HG02763 (cell line): ENCODE measurements around the gene KRTAP10-11.

Experiments
- ATAC-seq: cut with Tn5 transposase; IDR thresholded peaks from one replicate; pipeline ENCODE4 v1.9.1; 2021; ENCODE audit warnings: mild to moderate bottlenecking, moderate library complexity; ENCODE audit not compliant: unreplicated experiment

The KRTAP10-11 gene

DNA sequence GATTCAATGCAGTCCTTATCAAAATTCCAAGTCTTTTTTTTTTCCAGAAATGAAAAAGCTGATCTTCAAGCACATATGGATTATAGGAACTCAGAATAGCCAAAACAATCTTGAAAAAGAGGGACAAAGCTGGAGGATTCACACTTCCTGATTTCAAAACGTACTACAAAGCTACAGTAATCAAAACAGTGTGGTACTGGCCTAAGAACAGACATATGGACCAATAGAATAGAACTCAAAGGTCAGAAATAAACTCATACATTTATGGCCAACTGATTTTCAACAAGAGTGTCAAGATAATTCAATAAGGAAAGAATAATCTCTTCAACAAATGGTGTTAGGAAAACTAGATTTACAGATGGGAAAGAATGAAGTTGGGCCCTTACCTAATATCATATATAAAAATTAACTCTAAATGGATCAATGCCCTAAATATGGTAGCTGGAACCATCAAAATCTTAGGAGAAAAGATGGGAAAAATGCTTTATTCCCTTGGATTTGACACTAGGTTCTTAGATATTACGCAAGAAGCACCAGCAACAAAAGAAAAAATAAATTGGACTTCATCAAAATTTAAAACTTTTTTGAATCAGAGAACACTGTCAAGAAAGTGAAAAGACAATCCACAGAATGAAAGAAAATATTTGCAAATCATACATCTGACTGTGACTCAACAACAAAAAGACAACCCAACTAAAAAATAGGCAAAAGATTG lies 46.7 kb downstream of the KRTAP10-11 start:
- ATAC-seq = no peak

DNA sequence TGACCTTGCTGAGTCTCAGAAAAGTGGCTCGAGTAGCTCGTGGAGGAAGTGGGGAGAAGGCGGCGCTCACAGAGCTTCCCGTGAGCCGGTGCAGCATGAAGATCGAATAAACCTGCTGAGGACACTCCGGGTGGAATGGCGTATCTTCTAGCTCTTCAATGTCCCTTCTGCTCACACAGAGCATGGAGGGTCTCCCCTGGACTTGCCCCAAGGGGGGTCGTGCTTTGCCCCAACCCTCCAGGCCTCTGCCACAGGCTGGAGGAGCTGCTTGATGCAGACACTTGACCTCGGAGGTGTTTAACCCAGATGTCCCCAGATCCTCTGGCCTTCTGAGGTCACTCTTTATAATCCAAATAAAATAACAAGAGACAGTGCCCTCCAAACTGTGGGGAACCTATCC lies 48.6 kb downstream of the KRTAP10-11 start:
- ATAC-seq = no peak

GRCh38 chr21:44695184-44695583 lies 49.0 kb downstream of the KRTAP10-11 start:
- ATAC-seq = no peak

DNA sequence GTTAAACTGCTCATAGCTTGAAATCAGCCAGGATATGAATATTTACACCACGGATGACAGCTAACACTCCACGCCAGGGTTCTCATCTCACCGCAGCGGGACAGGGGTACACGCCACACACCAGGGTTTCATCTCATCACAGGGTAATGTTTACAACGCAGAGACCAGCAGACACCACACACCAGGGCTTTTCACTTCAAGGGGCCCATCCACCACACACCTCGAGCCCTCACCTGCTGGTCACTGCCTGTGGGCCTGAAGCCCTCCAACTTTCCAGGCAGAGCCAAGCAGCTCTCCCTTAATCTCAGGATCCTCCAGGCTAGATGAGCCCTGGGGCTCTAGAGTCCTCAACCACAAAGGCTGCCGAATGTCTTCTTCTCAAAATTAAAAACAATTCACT lies 49.4 kb downstream of the KRTAP10-11 start:
- no peak for ATAC-seq

DNA sequence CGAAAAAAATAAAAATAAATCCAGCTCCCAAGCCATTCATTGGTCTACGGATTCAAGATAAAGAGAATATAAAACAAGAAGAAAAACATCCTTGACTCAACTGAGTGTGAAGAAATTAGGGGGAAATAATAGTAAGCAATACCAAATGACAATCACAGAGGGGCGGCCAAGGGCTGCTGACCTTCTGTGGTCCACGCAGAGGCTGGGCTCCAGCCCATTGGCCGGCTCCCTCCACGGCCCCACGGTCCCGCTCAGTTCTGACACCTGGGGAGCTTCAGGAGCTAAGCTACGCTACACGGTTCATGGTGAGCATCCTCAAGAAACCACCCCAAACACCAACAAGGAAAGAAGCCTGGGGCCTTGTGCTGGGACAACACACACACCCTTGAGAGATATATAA lies 50.4 kb downstream of the KRTAP10-11 start:
- no peak for ATAC-seq
